Hepatocyte (in vitro differentiated cells): ENCODE results near the gene RPS26. TPM values are rescaled to one million over a fixed set of nuclear protein-coding genes. Genes with fewer than 3 reads are reported as not detected.

ENCODE experiments used
- DNase-seq: peaks from one replicate; pipeline ENCODE4 v3.0.0-alpha.2; 2016; ENCODE audit warnings: low spot score
- H2AFZ ChIP-seq: fragments of 200-600 bp; sonication (generic); 2 replicates; pipeline ENCODE4 v1.6.0; 2016; ENCODE audit warnings: antibody characterized with exemption, mild to moderate bottlenecking
- H3K27ac ChIP-seq: fragments of 200-600 bp; sonication (generic); 2 replicates; pipeline ENCODE4 v1.5.1; 2016; ENCODE audit warnings: mild to moderate bottlenecking
- H3K27me3 ChIP-seq: fragments of 200-600 bp; sonication (generic); 2 replicates; pipeline ENCODE4 v1.6.1; 2016
- H3K36me3 ChIP-seq: fragments of 200-600 bp; sonication (generic); replicated peaks from 2 replicates; pipeline ENCODE4 v1.5.1; 2016; ENCODE audit warnings: low read depth; ENCODE audit not compliant: insufficient read depth
- H3K4me1 ChIP-seq: fragments of 200-600 bp; sonication (generic); 2 replicates; pipeline ENCODE4 v1.5.1; 2016; ENCODE audit warnings: mild to moderate bottlenecking, moderate library complexity; ENCODE audit not compliant: insufficient read depth
- H3K4me2 ChIP-seq: fragments of 200-600 bp; sonication (generic); 2 replicates; pipeline ENCODE4 v1.6.0; 2016
- H3K4me3 ChIP-seq: fragments of 200-600 bp; sonication (generic); 2 replicates; pipeline ENCODE4 v1.5.1; 2016; ENCODE audit warnings: mild to moderate bottlenecking
- H3K79me2 ChIP-seq: fragments of 200-600 bp; sonication (generic); 2 replicates; pipeline ENCODE4 v1.6.0; 2017; ENCODE audit warnings: mild to moderate bottlenecking
- H3K9me2 ChIP-seq: fragments of 200-600 bp; sonication (generic); replicated peaks from 2 replicates; pipeline ENCODE4 v1.6.0; 2017; ENCODE audit warnings: mild to moderate bottlenecking; ENCODE audit not compliant: insufficient read depth
- H3K9me3 ChIP-seq: fragments of 200-600 bp; sonication (generic); 2 replicates; pipeline ENCODE4 v1.5.1; 2016; ENCODE audit warnings: low read depth, mild to moderate bottlenecking
- H4K20me1 ChIP-seq: fragments of 200-600 bp; sonication (generic); 2 replicates; pipeline ENCODE4 v1.6.0; 2016; ENCODE audit warnings: mild to moderate bottlenecking; ENCODE audit not compliant: insufficient read depth, poor library complexity, severe bottlenecking
- EZH2 ChIP-seq: fragments of 200-600 bp; sonication (generic); IDR thresholded peaks from 2 replicates; pipeline ENCODE4 v1.6.1; 2016; ENCODE audit warnings: antibody characterized with exemption, mild to moderate bottlenecking, borderline replicate concordance
- EZH2phosphoT487 ChIP-seq: fragments of 200-600 bp; sonication (generic); IDR thresholded peaks from one replicate; pipeline ENCODE4 v1.6.1; 2018; ENCODE audit warnings: antibody characterized with exemption, mild to moderate bottlenecking, low read depth, moderate library complexity; ENCODE audit not compliant: unreplicated experiment, severe bottlenecking
- WGBS: methylation state at CpG from one replicate; pipeline ENCODE4 v1.1.6; 2016; ENCODE audit warnings: low lambda C conversion rate; ENCODE audit errors: missing lambda C conversion rate; 5-methylcytosine and 5-hydroxymethylcytosine counted together
- polyA plus RNA-seq: library from polyadenylated mRNA; unstranded; fragments of >200 nt; fragmentation: Nextera tagmentation; extraction: Ambion mirVana; gene quantifications from 2 replicates; pipeline ENCODE4 v1.2.1, GENCODE V29; 2016
- total RNA-seq: library from RNA; depleted of rRNA; stranded (reverse); fragments of >200 nt; gene quantifications from 2 replicates; pipeline ENCODE4 v1.2.3, GENCODE V29; 2014
- TF ChIP-seq, protein P1 (sequence below): fragments of 200-600 bp; sonication (generic); IDR thresholded peaks from 2 replicates; pipeline ENCODE4 v1.5.1; 2016; ENCODE audit warnings: antibody characterized with exemption, mild to moderate bottlenecking; ENCODE audit not compliant: poor library complexity

The RPS26 gene
- total and polyA plus RNA-seq, 2 experiments from 2014 or later = 252 to 673 TPM

DNA sequence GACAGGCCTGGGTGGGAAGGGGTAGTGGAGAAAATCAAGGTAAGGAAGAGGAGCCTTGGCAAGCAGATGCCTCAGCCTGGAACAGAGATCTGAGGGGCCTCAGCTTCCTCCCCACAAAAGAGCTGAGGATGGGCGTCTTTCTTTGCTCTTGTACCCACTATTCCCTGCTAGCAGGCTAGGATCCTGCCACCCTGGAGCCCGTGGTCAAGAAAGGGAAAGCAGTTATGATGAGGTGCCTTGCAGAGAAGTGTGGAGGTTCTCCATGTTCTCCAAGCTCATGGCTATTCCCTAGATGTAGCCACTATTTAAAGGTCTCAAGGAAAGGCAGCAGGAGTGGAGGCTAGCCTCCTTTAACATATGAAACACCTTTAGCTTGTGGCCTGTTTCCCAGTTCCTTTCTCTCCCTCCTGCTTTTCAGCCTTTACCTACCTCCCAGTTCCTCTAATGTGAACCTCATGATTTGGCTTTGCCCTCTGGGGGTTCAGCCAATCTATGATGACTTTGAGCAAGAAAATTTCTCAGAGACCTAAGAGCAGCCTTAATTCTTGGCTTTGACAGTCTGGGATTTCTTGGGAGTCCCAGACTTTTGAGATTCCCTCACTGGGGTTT is 19.7 kb upstream of the RPS26 start:
- TF ChIP-seq EZH2phosphoT487 = no peak
- TF ChIP-seq EZH2 = no peak
- TF ChIP-seq, protein P1, sequence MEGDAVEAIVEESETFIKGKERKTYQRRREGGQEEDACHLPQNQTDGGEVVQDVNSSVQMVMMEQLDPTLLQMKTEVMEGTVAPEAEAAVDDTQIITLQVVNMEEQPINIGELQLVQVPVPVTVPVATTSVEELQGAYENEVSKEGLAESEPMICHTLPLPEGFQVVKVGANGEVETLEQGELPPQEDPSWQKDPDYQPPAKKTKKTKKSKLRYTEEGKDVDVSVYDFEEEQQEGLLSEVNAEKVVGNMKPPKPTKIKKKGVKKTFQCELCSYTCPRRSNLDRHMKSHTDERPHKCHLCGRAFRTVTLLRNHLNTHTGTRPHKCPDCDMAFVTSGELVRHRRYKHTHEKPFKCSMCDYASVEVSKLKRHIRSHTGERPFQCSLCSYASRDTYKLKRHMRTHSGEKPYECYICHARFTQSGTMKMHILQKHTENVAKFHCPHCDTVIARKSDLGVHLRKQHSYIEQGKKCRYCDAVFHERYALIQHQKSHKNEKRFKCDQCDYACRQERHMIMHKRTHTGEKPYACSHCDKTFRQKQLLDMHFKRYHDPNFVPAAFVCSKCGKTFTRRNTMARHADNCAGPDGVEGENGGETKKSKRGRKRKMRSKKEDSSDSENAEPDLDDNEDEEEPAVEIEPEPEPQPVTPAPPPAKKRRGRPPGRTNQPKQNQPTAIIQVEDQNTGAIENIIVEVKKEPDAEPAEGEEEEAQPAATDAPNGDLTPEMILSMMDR = no peak
- Histone ChIP-seq H3K79me2 (peaks cover 24% of the 10 kb centered on the region), H3K9me3 (no peaks in the 10 kb centered on the region), H3K4me2 (peak overlapping the region; percentile 88), H2AFZ (peak overlapping the region; percentile 63), H3K36me3 (no peaks in the 10 kb centered on the region), H3K9me2 (no peaks in the 10 kb centered on the region), H4K20me1 (no peaks in the 10 kb centered on the region), H3K27me3 (no peaks in the 10 kb centered on the region), H3K4me3 (peak overlapping the region; percentile 21), H3K27ac (peak overlapping the region; percentile 95), H3K4me1 (peaks cover 20% of the 10 kb centered on the region)
- WGBS = 37% methylated on average over 2 of the region's 2 CpGs
- no peak for DNase-seq

DNA sequence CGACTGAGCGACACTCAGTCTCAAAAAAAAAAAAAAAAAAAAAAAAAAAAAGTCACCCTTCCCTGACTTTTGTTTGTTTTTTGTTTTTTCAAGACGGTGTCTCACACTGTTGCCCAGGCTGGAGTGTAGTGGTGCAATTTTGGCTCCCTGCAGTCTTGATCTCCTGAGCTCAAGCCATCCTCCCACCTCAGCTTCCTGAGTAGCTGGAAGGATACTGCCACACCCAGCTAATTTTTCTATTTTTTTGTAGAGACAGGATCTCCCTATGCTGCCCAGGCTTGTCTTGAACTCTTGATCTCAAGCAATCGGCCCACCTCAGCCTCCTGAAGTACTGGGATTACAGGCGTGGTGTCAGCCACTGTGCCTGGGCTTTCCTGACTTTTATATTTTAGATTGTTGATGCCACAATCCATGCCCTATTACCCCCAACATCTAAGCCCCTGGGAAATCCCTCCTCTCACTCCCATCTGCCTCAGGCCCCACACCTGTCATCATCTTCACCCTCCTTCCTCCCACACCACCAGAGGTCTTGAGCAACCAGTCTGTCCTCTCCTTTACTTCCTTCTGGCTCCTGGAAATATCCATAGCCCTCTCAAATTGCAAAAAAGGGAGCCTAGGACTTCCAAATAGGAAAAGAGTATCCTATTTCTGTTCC is 13.1 kb upstream of the RPS26 start:
- H3K9me2 ChIP-seq = no peaks in the 10 kb centered on the region
- no peaks in the 10 kb centered on the region for H3K27me3 ChIP-seq
- WGBS = 72% methylated on average over 5 of the region's 5 CpGs
- H3K27ac ChIP-seq = peak overlapping the region; percentile 69
- no peaks in the 10 kb centered on the region for H3K9me3 ChIP-seq
- H3K4me2 ChIP-seq = no peak overlapping the region
- no peak for DNase-seq
- TF ChIP-seq EZH2phosphoT487 (no peak), EZH2 (no peak)
- TF ChIP-seq, protein P1 = no peak
- H3K79me2 ChIP-seq = peaks cover 14% of the 10 kb centered on the region
- peaks cover 4% of the 10 kb centered on the region for H3K4me1 ChIP-seq
- H3K4me3 ChIP-seq = no peak overlapping the region
- H4K20me1 ChIP-seq = no peaks in the 10 kb centered on the region
- no peaks in the 10 kb centered on the region for H3K36me3 ChIP-seq
- H2AFZ ChIP-seq = no peak overlapping the region

DNA sequence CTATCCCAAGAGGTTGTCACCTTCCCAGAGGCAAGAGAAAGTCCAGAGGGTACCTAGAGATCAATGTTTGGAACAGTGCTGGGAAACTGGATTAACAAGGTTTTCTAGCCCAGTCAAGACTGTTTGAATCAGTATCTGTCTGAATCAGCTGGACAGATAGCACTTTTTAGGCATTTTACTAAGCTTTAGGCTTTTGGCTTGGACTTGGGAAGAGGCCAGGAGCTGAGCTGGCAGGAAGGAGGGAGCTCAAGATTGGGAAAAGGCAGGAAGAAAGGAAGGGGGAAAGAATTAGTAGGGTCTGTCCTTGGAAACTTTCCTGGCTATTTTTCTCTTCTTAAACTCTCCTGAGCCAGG is 12.6 kb upstream of the RPS26 start:
- Histone ChIP-seq H3K4me2 (no peak overlapping the region), H3K9me2 (no peaks in the 10 kb centered on the region), H3K36me3 (no peaks in the 10 kb centered on the region), H2AFZ (no peak overlapping the region), H4K20me1 (no peaks in the 10 kb centered on the region), H3K27ac (peak overlapping the region; percentile 69), H3K4me1 (peaks cover 4% of the 10 kb centered on the region), H3K79me2 (peaks cover 9% of the 10 kb centered on the region), H3K9me3 (no peaks in the 10 kb centered on the region), H3K27me3 (no peaks in the 10 kb centered on the region), H3K4me3 (no peak overlapping the region)
- DNase-seq = no peak
- no peak for TF ChIP-seq EZH2phosphoT487
- TF ChIP-seq, protein P1 = no peak
- no peak for TF ChIP-seq EZH2
